Measurements from ENCODE around the gene PIP5KL1.

The PIP5KL1 gene

DNA sequence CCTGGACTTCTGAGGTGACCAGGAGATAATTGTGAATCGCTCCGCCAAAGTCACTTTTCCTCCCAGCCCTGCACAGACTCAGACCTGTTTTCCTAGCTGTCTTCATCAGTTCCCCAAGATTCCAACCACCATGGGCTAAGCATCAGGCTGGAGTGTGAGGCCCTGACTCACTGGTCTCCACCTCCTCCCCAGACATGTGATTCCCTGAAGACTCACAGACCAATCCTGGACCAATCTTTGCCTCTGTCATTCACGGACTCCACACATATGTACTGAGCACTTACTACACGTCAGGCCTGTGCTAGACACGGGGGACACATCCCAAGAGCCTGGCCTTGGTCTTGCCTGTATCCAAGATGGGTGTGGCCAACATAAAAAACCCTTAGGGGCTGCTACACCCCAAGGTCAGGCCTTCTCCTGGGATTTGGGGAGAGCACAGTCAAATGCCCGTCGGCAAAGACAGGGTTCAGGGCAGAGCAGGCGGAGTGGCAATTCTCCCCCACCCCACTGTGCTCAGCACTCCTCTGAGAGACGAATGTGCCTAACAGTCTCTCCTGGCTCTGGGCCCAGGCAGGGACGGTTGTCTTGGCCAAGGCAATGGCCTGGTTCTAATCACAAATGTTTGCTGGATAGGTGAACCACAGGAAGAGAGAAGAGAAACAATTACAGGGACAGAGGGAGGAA is 38.3 kb upstream of the PIP5KL1 start:
- in situ Hi-C loops (cut with MboI; ENCODE audit: low sequenced_read_pairs), result no loop called here

DNA sequence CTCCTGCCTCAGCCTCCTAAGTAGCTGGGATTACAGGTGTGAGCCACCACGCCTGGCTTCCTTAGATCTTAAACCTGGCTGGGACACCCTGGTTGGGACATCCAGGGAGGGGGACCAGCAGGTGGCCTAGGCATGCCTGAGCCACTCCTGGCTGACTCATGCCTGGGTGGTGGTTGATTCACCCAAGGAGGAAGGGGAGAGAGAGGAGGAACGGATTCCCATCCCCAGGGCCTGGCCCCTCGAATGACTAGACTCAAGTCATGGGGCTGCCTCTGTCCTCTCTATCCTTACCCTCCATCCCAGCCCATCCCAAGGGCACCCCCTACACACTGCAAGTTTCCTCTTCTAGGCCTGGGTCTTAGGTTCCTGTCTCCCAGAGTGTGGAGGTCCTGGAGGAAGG is 37.5 kb upstream of the PIP5KL1 start:
- in situ Hi-C loops (cut with MboI; ENCODE audit: low sequenced_read_pairs), result no loop called here

DNA sequence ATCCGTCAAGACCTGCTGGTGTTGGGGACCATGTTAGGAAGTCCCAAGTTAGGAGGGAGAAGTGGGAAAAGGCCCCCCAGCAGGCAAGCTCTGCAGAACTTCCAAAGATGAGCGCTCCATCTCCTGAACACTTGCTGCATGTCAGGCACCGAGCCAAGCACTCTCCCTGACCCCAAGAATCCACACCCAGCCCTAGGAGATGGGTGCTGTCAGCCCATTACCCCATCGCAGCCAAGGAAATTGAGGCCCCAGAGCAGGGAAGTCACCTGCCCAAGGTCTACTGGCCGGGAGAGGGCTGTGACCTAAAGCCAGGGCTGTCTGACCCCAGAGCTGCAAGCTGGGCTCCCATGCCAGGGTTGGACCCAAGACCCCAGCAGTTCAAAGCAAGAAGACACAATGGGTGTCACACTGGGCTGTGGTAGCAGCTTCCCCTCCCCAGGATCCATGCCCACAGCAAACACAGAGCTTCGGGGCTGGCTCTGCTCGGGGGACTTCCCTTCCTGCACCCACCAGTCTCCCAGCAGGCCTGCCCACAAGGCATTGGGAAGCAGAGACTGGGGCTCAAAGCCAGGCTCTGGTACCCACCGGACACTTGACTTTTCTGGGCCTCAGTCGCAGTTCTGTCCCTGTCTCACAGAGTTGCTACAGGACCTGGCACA is 36.7 kb upstream of the PIP5KL1 start:
- in situ Hi-C loops (cut with MboI; ENCODE audit: low sequenced_read_pairs), result no loop called here

DNA sequence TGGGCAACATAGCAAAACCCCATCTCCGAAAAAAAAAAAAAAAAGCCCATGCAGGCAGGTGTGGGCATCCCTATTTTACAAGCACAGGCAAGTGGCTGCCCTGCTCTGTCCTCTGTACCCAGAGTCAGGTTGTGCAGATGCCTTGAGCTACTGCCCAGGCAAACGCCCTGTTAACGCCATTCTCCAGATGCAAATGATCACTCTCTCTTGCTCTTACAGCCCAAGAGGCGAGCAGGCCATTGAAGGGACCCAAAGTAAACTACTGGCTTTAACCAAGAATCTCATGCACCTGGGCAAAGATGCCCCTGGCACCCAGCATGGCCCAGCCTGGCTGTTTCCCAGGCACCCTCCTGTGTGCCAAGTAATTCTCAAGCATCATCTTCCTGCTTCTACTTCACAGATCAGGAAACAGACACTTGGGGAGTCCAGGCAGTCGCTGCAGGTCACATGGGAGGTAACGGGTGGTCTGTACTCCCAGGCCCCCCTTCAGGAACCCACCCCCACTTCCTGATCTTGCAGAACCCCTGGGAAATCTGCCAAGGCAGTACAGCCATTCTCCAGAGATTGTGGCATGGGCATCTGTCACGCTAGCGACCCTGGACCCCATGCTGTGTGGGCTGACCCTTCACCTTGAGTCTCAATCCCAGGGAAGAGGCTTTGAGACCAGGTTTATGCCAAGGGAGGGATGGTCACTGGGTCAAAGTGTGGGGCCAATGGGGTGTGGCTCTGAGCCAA is 36.0 kb upstream of the PIP5KL1 start:
- in situ Hi-C loops (cut with MboI; ENCODE audit: low sequenced_read_pairs), result no loop called here

DNA sequence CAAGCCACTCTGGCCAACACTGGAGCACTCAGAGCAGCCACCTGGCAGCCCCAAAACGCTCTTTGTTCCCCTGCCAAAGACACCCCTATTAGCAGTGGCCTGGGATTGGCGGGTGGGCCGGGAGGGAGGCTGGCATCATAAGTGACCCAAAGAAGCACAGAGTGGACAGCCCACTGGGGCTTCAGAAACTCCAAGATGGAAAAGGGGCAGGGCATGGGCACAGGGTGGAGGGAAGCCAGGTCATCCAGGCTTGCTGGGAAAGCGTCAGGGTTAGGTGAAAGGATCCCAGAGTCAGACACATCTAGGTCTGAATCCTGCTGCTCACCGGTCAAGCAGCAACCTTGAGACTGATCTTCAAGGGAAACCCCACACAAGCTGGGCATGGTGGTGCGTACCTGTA is 35.4 kb upstream of the PIP5KL1 start:
- in situ Hi-C loops (cut with MboI; ENCODE audit: low sequenced_read_pairs), result no loop called here

DNA sequence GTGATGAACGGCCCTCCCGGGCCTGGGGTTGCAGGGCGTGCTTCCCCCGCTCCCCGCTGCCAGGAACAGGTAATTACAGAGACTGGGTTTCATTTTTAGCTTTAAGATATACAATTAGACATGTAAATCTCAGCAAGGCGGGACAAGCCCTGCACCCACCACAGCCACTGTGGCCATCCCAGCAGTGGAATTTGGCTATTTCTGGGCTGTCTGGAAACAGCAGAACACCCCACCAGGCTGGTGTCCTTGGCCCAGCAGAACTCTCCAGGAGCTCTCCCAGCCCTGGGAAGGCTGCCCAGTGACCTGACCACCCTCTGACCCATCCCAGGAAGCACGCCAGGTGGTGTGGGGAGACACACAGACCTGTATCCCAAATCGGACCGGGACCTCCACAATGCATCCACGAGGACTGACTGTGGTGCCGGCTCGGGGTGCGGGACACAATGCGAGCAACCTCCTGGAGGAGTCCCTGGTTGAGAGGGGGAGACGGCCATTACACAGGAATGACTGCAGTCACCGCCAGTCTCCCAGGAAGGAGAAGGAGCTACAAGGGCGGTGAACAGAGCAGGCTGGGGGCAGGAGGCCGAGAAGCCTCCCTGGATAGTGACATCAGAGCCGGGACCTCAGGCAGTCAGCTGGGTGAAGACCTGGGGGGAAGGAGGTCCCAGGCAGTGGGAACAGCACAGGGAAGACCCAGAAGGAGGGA is 32.9 kb upstream of the PIP5KL1 start:
- in situ Hi-C loops (cut with MboI; ENCODE audit: low sequenced_read_pairs), result no loop called here

DNA sequence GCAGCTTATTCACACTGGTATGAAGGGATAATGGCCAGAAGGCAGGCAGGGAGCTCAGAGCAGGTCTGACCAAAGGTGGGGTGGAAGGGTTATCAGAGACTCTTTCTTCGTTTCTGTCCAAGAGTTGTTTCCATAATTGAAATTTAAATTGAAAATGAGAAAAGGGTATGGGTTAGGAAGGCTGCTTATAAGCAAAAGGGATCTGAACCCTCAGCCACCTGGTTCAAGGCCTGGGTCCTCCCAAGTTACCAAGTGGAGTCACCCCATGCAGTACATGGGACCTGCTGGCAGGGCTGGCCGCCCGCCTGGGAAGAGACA is 32.4 kb upstream of the PIP5KL1 start:
- in situ Hi-C loops (cut with MboI; ENCODE audit: low sequenced_read_pairs), result no loop called here

DNA sequence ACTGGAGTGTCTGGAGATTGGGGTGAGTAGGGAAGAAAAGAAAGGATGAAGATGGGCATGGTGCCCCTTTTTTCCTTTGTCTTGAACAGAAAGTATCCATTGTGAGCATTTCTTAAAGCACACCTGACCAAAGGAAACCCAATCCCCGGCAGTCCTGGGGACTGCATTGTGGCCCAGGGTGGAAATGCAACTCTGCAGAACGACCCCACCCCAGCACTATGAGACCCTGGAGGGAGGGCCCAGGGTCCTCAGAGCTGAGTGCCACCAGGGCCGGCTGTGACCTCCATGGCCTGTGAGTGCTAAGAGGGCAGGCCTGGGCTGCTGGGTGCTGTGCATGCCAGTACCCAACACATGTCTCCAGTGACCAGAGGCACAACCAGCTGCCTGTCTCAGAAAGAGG is 31.7 kb upstream of the PIP5KL1 start:
- in situ Hi-C loops (cut with MboI; ENCODE audit: low sequenced_read_pairs), result no loop called here

DNA sequence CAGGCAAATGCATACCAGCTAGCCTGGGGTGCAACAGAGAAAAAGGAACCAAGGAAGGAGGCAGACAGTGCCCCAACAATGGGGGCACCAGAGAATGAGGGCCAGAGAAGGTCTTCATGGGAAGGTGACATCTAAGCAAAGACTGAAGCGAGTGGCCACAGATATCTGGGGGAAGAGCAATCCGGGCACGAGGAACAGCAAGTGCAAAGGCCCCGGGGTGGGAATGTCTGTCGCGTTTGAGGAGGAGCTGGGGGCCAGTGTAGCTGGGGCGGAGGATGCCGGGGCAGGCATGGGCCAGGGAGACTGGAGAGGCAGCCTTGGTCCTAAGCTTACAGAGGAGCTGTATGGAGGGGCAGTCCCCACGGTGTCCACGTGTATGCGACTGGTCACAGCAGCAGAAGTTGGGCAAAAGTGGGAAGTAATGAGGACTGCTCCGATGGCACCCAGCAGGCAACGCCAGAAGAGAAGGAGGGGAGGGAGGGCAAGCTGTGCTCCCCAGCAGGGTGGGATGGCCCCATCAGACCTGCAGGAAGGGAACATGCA is 31.1 kb upstream of the PIP5KL1 start:
- in situ Hi-C loops (cut with MboI; ENCODE audit: low sequenced_read_pairs), result no loop called here

DNA sequence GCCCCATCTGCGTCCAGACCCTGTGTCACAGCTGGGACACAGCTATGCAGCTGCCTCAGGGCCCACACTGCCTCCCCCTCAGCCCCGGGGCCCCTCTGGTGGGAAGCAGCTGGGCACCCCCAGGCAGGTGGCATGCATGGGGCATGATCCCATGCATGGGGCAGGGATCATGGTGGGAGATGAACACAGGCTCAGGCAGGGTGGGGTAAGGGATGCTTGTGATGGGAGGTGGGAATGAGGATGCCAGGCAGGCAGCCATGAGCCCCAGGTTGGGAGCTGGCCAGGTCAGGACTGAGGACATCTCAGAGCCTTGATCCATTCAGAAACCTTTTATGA is 30.5 kb upstream of the PIP5KL1 start:
- in situ Hi-C loops (cut with MboI; ENCODE audit: low sequenced_read_pairs), result no loop called here

DNA sequence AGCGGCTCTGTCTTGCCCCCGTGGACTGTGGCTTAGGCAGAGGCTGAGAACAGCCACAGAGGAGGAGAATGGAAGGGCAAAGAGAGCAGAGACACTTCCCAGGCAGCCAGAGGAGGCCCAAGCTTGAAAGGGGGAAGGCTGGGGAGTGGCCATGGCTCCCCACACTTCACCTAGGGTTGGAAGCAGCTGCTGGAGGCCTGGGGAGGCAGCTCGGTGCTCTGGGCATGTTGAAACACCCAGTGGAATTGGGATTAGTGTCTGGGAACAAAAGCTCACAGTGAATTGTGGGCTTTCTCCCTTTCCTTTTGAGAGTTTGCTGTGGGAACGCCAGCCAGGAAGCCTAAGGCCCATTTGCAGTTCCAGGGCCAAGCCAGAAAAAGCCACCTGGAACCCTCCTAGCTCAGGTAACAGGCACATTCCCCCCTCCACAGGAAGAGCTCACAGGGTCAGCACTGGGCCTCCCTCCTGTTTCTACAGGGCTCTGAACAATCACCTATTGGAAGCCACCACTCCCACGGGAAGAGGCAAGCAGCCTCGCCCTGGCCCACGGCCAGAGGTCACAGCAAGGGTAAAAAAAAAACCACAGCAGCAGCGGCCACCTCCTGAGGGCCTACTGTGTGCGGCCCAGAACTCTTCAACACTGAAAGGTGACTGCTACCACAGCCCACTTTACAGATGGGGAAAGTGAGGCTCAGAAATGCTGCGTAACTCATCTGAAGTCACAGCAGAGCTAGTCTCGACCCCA is 30.0 kb upstream of the PIP5KL1 start:
- in situ Hi-C loops (cut with MboI; ENCODE audit: low sequenced_read_pairs), result no loop called here

DNA sequence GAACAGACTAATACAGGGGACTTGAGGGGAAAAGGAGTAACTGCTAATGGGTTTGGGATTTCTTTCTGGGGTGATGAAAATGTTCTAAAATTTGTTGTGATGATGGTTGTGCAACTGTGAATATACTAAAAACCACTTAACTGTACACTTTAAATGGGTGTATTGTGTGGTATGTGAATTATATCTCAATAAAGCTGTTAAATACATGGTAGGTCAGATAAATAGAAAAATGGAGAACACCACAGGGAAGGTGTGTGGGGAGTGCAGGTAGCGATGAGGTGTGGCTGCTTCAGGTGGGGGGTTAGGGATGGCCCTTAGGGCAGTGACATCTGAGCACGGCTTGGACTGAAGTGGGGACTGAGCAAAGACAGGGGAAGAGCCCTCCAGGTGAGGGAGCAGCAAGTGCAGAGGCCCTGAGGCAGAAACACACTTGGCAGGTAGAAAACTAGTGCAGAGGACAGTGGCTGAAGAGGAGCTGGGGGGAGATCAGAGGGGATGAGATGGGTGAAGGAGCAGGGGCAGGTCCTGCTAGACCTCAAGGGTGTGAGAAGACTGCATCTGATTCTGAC is 29.3 kb upstream of the PIP5KL1 start:
- in situ Hi-C loops (cut with MboI; ENCODE audit: low sequenced_read_pairs), result no loop called here

DNA sequence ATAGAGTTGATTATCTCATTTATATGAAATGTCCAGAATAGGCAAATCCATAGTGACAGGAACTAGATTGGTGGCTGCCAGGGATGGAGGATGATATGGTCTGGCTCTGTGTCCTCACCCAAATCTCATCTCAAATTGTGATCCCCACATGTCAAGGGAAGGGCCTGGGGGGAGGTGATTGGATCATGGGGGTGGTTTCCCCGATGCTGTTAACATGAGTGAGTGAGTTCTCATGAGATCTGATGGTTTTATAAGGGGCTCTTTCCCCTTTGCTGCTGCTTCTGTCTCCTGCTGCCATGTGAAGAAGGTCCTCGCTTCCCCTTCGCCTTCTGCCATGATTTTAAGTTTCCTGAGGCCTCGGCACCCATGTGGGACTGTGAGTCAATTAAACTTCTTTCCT is 28.8 kb upstream of the PIP5KL1 start:
- in situ Hi-C loops (cut with MboI; ENCODE audit: low sequenced_read_pairs), result no loop called here

DNA sequence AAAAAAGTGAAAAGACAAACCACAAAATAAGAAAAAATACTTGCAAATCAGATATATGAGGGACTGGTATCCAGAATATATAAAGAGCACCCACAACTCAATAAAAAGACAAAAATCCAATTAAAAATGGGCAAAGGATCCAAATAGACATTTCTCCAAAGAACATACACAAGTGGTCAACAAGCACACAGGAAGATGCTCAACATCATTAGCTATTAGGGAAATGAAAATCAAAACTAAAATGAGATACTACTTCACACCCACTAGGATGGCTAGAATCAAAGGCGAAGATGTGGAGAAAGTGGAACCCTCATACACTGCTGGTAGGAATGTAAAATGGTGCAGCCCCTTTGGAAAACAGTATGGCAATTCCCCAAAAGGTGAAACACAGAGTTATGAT is 28.2 kb upstream of the PIP5KL1 start:
- in situ Hi-C loops (cut with MboI; ENCODE audit: low sequenced_read_pairs), result no loop called here

DNA sequence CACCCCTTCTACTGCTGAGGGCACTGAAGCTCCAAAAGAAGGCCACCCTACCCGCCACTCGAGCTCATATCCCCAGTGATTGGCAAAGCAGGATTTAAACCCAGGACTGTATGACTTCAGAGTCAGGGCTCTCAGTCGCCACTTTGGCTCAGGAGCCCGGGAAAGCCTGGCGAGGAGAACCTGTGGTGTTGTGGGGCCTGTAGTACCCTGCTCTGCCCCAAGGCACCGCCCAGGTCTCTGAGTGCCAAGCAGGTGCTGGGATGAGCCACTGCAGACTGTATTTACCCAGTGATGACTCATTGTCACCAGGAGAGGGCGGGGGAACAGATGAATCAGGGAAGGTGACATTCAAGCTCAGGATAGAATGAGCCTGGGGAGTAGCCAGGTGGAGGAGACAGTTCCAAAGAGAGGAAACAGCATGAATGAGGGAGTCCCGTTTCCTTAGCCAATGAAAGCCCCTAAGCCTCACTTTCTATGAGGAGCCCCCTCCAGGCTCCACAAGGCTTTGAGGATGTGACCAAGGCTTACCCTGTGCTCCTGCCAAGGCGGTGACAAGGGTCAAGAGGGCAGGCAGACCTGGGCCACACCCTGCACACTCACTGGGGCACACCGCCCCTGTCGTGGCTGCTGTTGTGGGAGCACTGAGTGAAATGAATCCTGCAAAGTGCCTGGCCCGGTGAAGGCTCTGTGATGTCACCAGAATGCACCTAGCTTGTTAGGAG is 24.9 kb upstream of the PIP5KL1 start:
- in situ Hi-C loops (cut with MboI; ENCODE audit: low sequenced_read_pairs), result no loop called here

DNA sequence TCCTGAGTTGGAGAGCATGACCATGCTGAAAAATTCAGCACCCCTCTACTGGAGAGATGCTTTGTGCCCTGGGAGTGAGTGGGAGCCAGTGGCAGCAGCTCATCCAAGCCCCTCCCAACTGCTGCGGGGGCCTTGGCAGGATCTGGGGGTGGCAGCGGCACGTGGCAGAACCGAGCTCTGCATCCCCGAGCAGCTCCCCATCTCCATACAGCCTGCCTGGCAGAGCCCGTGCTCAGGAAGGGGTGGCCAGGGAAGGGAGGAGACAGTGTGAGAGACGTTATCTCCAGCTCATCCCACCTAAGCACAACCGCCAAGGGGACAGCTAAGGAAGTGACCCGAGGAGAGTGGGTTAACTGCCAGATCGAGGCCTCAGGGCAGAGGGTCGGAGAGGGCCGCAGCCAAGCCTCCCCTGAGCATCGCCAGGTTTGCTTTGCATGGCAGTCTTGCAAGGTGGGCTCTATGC is 24.3 kb upstream of the PIP5KL1 start:
- in situ Hi-C loops (cut with MboI; ENCODE audit: low sequenced_read_pairs), result no loop called here

DNA sequence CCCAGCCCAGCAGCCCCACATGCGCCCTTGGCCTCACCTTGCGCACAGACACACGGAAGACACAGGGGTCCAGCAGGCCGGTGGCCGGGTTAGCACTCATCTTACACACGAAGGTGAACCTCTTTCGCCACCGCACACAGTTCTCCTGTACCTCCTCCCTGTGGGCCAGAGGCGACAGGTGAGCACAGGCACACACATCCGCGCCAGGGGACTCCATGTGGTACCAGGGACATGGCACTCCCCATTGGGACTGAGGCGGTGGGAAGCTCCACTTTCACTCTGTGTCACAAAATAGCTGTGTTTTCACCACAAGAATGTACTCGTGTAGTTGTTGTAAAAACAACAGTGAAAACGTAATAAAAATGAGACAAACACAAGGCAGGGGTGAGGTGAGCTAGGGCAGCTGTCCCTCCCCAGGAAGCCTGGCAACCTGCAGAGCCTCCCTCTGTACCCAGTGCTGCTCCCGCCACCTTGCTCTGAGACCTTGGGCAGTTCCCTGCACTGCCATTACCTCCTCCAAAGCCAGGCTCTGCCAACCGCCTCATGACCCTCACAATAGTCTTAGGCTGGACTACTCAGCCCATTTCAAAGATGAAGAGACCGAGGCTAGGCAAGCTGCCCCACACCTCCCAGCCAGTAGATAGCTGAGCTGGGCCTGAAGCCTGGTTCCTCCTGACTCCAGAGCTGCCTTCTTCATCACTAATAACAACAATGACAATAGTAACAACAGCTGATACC is 23.4 kb upstream of the PIP5KL1 start:
- in situ Hi-C loops (cut with MboI; ENCODE audit: low sequenced_read_pairs), result no loop called here

DNA sequence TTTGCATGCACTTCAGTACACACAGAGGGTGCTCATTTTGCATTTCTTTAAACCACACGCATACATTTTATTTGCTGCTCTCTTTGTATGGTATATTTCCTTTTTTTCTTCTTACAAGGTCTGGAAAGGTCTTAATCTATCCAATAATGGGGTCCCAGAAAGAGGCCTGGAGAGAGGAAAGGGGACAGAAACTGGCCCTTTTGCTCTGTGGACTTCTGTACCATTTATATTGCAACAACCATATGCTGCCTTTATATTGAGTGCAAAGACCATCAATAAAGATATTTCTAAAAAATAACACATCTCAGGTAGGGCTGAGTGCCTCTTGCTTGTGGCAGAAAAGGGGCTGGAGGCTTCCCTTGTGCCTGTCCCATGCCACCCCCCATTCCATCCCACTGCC is 22.6 kb upstream of the PIP5KL1 start:
- in situ Hi-C loops (cut with MboI; ENCODE audit: low sequenced_read_pairs), result no loop called here
